ENCODE measurements around the gene RABEP2. TPM values are rescaled to one million over a fixed set of nuclear protein-coding genes. Genes with fewer than 3 reads are reported as not detected.

Gene RABEP2
- total RNA-seq, 1 experiment from 2014 or later, result 13.4 TPM

- Histone ChIP-seq H3K27ac (ENCODE audit: low read depth, low read length) (no peak overlapping the region), H3K4me3 (replicated peaks in 1 of 2; ENCODE audit: low read depth in 1 of 2, low read length in 2 of 2) (no peak overlapping the region), H3K4me1 (ENCODE audit: control insufficient read depth in 1 of 2, insufficient read depth in 2 of 2, low read length in 2 of 2) (peaks cover 4 to 19% of the 10 kb centered on the region in 2 experiments; a peak in 3 of 4 replicates), H3K27me3 (ENCODE audit: insufficient read depth, low read length) (no peaks in the 10 kb centered on the region), H2AFZ (ENCODE audit: low read depth, low read length, poor library complexity, severe bottlenecking) (no peak overlapping the region), H3K9me2 (ENCODE audit: insufficient read depth) (no peaks in the 10 kb centered on the region), H3K9me3 (ENCODE audit: control insufficient read depth in 1 of 2, insufficient read depth in 1 of 2, low read depth in 1 of 2, low read length in 2 of 2) (no peaks in the 10 kb centered on the region), H3K36me3 (ENCODE audit: control insufficient read depth in 1 of 2, insufficient read depth in 2 of 2, low read length in 2 of 2) (no peaks in the 10 kb centered on the region), H3K9ac (ENCODE audit: low read length) (no peak overlapping the region), H3K79me2 (ENCODE audit: insufficient read depth, low read length) (no peaks in the 10 kb centered on the region), H4K20me1 (ENCODE audit: insufficient read depth) (no peaks in the 10 kb centered on the region), H3K4me2 (ENCODE audit: low read length) (no peak overlapping the region)
- no TSS peak for BruUV-seq (replicated peaks)
- CTCF ChIA-PET, result interaction anchor here (1.5 kb wide), 1 partner anchor 12 kb away, joined by 5 read pairs; no protein-coding TSS in a partner anchor
- no peak for TF ChIP-seq TCF7L2 (IDR thresholded peaks at IDR 0.05; ENCODE audit: borderline replicate concordance, extremely low read depth, insufficient read depth, insufficient read length)
- no peak for TF ChIP-seq POLR2AphosphoS5 (IDR thresholded peaks at IDR 0.05; ENCODE audit: low read depth, low read length)
- no peak for TF ChIP-seq SRF (IDR thresholded peaks at IDR 0.05; ENCODE audit: low read depth)
- RAD21 ChIA-PET (ENCODE audit: low non-redundant PET in 1 of 2, low total read pairs in 2 of 2, uncharacterized antibody in 2 of 2, unreplicated experiment in 2 of 2), result no interaction called here
- DNase-seq (ENCODE audit: low read depth, low spot score) (no peak), ATAC-seq (no peak)
- intact Hi-C loops (cut with micrococcal nuclease), result no loop called here
- POLR2A ChIA-PET, result no interaction called here
Measured at GRCh38 chr16:28933171-28933570, 8.1 kb upstream of the RABEP2 start.

GRCh38 chr16:28932339-28933141 lies 7.5 kb upstream of the RABEP2 start:
- POLR2A ChIA-PET, result no interaction called here
- no peaks in the 10 kb centered on the region for H3K9me3 ChIP-seq (ENCODE audit: control insufficient read depth in 1 of 2, insufficient read depth in 1 of 2, low read depth in 1 of 2, low read length in 2 of 2)
- RAD21 ChIA-PET (ENCODE audit: low non-redundant PET in 1 of 2, low total read pairs in 2 of 2, uncharacterized antibody in 2 of 2, unreplicated experiment in 2 of 2), result no interaction called here
- no peaks in the 10 kb centered on the region for H3K27me3 ChIP-seq (ENCODE audit: insufficient read depth, low read length)
- no peak overlapping the region for H3K4me2 ChIP-seq (ENCODE audit: low read length)
- no TSS peak for BruUV-seq (replicated peaks)
- H4K20me1 ChIP-seq (ENCODE audit: insufficient read depth), result no peaks in the 10 kb centered on the region
- no peak for ATAC-seq
- no peak overlapping the region for H3K27ac ChIP-seq (ENCODE audit: low read depth, low read length)
- no peaks in the 10 kb centered on the region for H3K36me3 ChIP-seq (ENCODE audit: control insufficient read depth in 1 of 2, insufficient read depth in 2 of 2, low read length in 2 of 2)
- CTCF ChIA-PET, result interaction anchor here (1.5 kb wide), 1 partner anchor 12 kb away, joined by 5 read pairs; no protein-coding TSS in a partner anchor
- no peak overlapping the region for H3K9ac ChIP-seq (ENCODE audit: low read length)
- intact Hi-C loops (cut with micrococcal nuclease), result no loop called here
- H3K4me1 ChIP-seq (ENCODE audit: control insufficient read depth in 1 of 2, insufficient read depth in 2 of 2, low read length in 2 of 2), result peaks cover 4 to 19% of the 10 kb centered on the region in 2 experiments; a peak in 3 of 4 replicates
- H3K9me2 ChIP-seq (ENCODE audit: insufficient read depth), result no peaks in the 10 kb centered on the region
- no peak for DNase-seq (ENCODE audit: low read depth, low spot score)
- no peaks in the 10 kb centered on the region for H3K79me2 ChIP-seq (ENCODE audit: insufficient read depth, low read length)
- H2AFZ ChIP-seq (ENCODE audit: low read depth, low read length, poor library complexity, severe bottlenecking), result no peak overlapping the region
- no peak overlapping the region for H3K4me3 ChIP-seq (replicated peaks in 1 of 2; ENCODE audit: low read depth in 1 of 2, low read length in 2 of 2)
- TF ChIP-seq EZH2phosphoT487 (IDR thresholded peaks at IDR 0.05; ENCODE audit: borderline replicate concordance), result no peak
- TF ChIP-seq CTCF (IDR thresholded peaks at IDR 0.05 in 2 of 3, conservative IDR thresholded peaks at IDR 0.05 in 1 of 3; ENCODE audit: borderline replicate concordance in 1 of 3, insufficient read depth in 1 of 3, low read depth in 2 of 3, low read length in 2 of 3), result no peak
- TF ChIP-seq REST (IDR thresholded peaks at IDR 0.05; ENCODE audit: low read depth), result no peak
- TF ChIP-seq ZFX (IDR thresholded peaks at IDR 0.05), result no peak
- TF ChIP-seq YY1 (IDR thresholded peaks at IDR 0.05; ENCODE audit: extremely low read depth, insufficient replicate concordance, low read depth, low read length), result no peak
- TF ChIP-seq ZNF274 (IDR thresholded peaks at IDR 0.05; ENCODE audit: low read depth, low read length), result no peak
- TF ChIP-seq SP1 (IDR thresholded peaks at IDR 0.05; ENCODE audit: low read depth), result no peak
- TF ChIP-seq SIN3A (IDR thresholded peaks at IDR 0.05; ENCODE audit: low read depth), result no peak
- TF ChIP-seq FOSL1 (IDR thresholded peaks at IDR 0.05; ENCODE audit: low read depth), result no peak
- no peak for TF ChIP-seq POLR2A (IDR thresholded peaks at IDR 0.05; ENCODE audit: borderline replicate concordance, extremely low read depth, insufficient read depth, insufficient read length)
- TF ChIP-seq ELF1 (IDR thresholded peaks at IDR 0.05; ENCODE audit: borderline replicate concordance, low read depth), result no peak
- TF ChIP-seq EZH2 (IDR thresholded peaks at IDR 0.05), result no peak

Measured in HCT116 (cell line).